Measurements from ENCODE around the gene DHODH.
"Not testable (repeated sequence)": the region's sequence is repeated elsewhere in the genome, so short reads cannot be mapped to it uniquely, and the experiment has no call there.

Gene DHODH

DNA sequence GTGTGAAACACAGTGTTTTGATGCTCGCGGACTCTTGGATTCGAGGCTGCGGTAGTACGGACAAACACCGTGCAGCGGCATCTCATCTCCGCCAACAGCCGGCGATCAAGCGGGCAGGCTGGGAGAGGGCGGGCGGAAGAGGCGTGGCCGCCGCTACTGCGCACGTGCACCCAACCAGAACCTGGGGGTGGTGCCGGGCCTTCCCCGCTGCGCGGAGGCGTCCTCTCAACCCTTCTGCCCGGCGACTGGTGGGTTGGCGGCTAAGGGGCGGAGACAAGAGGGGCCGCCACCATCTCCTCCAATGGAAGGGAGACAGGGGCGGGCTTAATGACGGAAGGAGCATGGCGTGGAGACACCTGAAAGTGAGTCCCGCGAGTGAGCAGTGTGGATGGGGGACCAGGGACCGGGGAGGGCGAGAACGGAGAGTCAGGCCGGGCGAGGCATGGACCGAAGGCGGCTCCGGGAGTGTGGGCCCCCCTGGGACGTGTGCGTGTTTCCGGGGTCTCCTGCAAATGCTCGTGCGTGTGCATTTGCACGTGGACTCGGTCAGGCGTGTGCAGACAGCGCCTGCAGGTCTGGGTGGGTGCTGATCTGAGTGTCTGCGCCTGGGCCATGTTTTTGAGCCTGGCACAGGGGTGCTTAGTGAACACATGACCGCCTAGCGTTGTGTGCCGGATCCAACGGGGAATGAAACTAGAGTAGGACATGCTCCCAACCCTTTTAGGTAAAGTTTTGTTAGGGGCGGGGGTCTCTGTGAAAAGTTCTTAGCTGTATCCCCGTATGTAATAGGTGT is at the start of gene DHODH:
TSS of gene DHODH (plus strand) at position 321 of the 793 bp plus-strand sequence. CDS start at position 342, 21 bp downstream.
- peak; percentile 53 to 98 (median 96) for DNase-seq

DNA sequence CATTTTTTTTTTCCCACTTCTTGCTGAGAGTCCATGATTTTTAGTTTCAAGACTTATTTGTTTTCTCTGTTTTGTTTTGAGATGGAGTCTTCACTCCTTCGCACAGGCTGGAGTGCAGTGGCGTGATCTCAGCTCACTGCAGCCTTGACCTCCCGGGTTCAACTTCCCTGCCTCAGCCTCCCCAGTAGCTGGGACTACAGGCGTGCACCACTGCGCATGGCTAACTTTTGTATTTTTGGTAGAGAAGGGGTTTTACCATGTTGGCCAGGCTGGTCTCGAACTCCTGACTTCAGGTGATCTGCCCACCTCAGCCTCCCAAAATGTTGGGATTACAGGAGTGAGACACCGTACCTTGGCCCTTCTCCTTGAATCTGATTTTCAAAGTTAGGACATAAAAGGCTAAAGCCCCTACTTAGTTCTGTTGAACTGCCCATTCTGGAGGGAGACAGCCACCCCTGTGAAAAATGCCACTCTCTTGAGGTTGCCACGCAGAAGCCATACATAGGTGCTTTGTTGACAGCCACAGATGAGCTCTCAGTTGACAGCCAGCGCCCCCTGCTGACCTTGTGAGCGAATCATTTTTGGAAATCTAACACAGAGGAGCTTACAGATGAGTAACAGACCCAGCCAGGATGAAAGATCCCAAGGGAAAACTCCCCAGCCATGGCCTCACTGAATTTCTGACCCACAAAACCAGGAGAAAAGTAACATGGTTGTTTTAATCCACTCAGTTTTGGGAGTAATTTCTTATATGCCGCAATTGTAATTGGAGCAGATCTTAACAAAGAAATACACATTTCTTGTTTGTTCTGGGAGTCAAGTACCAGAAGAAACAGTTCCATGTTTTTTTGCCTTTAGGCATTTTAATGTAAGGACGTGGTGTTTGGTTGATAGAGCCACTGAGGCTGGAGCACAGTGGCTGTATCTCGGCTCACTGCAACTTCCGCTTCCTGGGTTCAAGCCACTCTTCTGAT is 47.2 kb upstream of the DHODH start:
- DNase-seq, result peak in 13 of 14 donors; percentile 3 to 87 (median 72)

DNA sequence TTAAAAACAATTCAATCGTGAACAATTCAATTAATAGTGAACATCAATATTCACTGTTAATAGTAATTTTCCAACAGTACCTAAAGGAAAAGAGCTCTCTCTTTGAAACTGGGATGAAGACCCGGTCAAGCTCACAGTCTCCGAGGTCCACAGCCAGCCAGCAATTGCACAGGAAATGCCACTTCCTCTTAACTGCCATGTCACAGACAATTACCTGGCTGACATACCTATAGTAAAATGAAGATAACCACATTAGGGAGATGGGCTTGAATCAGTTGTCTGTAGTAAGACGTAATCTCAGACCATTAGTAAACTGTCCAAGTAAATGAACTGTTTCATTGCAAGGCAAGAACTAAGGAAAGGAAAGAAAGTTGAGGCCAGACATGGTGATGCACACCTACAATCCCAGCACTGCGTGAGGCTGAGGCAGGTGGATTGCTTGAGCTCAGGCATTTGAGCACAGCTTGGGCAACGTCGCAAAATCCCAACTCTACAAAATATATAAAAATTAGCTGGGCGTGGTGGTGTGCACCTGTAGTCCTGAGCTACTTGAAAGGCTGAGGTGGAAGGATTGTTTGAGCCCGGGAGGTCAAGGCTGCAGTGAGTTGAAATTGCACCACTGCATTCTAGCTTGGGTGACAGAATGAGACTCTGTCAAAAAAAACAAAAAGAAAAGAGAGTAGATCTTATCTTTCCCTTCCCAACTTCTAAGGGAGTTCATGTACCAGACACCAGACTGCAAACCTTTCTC is 45.2 kb upstream of the DHODH start:
- no peak for DNase-seq

DNA sequence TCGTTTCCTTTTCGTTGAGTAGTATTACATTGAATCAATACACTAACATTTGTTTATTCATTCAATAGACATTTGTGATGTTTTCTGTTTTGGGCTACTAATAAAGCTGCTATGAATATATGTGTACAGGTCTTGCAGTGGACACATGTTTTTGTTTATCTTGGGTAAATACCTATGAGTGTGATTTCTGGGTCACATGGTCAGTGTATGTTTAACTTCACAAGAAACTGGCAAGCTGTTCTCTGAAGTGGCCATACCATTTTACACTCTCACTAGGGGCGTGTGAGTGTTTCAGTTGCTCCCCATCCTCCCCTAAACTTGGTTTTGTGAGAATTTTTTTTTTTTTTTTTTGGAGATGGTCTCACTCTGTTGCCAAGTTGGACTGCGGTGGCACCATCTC is 43.3 kb upstream of the DHODH start:
- no peak for DNase-seq

DNA sequence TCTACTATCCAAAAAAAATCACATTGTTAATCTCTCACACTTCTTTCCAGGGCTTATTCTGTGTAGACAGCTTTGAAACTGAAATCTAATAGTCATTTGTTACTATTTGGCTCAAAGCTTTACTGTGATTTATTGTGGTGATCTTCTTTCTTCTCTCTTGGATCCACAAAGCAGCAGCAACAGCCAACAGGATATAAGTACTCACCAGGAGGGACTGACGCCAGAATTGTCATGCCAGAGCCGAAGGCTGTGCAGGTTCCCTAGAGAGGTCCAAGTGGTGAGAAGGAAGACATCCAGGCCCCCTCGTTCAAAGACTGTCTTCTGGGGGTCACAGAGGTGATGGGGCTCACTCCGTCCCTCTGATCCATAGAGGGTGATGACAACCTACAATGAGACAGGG is 41.6 kb upstream of the DHODH start:
- no peak for DNase-seq

DNA sequence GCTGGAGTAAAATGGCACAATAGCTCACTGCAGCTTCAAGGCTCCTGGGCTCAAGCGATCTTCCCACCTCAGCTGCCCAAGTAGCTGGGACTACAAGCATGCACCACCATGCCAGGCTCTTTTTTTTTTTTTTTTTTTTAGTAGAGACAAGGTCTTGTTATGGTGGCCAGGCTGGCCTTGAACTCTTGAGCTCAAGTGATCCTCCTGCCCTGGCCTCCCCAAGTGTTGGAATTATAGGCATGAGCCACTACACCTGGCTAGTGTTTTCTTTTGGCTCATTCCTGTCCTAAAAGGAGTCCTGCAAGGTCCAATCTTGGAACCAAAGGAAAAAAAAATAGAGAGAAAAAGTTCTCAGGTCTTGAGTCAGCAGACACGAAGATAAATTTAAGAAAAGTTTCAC is 39.2 kb upstream of the DHODH start:
- no peak for DNase-seq

DNA sequence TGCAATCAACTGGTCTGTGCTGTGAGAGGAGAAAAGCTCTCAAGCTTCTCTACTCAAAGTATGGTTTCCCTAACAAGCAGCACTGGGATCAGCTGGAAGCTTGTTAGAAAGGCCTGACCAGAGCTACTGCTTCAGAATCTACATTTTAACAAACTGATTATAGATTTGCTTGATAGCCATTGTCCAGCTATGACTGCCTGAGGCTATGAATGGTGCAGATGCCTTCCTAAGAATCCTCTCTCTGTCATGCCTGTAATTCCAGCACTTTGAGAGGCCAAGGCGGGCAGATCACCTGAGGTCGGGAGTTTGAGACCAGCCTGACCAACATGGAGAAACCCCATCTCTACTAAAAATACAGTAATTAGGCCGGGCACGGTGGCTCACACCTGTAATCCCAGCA is 37.0 kb upstream of the DHODH start:
- DNase-seq, result no peak

DNA sequence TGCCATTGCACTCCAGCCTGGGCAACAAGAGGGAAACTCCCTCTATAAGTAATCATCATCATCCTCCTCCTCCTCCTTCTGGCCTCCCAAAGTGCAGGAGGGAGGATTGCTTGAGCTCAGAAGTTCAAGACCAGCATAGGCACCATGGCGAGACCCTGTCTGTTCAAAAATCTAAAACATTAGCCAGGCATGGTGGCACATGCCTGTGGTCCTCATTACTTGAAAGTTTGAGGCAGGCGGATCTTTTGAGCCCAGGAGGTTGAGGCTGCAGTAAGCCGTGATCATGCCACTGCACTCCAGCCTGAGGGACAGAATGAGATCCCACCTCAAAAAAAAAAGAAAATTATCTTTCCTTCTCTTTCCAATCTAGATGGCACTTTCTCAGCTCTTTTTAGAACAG is 36.2 kb upstream of the DHODH start:
- DNase-seq, result no peak

DNA sequence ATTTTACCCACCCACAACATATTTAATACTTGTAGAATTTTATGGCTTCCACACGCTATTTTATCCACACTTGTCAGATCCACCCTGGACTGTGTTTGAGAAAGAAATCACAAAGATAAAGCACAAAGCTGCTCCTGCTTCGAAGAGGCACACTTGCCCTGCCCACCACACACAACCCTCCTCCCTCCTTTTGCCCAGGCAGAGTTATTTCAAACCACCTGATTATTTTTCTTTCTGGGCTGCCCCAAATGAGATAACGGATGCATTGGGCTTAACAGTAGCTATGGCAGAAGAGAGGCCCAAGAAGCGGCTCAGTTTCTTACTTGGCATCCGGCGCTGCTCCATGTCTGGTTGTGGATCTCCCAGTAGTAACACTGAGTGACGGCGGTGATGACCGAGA is 35.5 kb upstream of the DHODH start:
- DNase-seq, result no peak

DNA sequence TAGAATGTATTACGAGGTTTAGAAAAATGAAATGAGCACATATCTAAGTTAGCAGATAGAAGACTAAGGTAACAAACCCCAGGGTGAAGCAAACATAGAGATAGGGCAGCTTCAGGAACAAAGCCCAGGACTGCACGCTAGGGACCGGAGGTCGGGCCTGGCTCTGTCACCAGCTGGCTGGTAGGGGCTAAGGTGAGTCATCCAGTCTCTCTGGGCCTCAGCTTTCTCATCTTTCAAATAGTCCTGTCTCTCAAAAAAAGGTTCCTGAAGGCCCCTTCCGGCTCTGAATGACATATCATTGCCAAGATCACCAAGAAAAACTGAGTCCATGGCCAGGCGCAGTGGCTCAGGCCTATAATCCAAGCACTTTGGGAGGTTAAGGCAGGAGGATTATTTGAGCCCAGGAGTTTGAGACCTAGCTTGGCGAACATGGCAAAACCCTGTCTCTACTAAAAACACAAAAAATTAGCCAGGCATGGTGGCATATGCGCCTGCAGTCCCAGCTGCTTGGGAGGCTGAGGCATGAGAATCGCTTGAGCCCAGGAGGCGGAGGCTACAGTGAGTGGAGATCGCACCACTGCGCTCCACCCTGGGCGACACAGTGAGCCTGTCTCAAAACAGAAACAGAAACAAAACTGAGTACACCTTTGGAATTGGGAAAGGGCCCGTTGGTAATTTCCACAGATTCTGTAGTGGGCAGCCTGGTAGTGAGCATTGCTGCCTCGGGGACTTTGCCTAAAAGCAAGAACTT is 34.3 kb upstream of the DHODH start:
- DNase-seq, result no peak

DNA sequence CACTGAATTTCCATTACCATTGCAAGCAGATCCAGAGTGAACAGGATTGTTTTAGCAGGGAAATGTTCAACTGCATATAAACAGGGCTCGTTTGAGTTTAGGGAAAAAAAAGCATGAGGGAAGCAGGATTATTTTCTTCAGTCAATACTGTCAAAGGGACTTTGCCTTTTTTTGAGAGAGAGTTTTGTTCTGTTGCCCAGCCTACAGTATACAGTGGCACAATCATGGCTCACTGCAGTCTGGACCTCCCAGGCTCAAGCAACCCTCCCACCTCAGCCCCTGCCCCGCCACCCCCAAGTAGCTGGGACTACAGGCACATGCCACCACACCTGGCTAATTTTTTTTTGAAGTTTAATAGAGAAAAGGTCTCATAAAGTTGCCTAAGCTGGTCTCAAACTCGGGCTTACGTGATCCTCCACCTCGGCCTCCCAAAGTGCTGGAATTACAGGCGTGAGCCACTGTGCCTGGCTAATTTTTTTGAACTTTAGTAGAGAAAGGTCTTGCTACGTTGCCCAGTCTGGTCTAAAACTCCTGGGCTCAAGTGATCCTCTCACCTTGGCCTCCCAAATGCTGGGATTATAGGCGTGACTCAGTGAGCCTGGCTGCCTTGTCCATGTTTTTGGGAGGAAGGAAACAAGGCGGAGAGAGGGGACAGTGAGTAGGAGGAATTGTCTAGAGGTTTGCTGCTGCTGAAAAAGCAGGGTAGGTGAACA is 23.1 kb upstream of the DHODH start:
- DNase-seq, result no peak

DNA sequence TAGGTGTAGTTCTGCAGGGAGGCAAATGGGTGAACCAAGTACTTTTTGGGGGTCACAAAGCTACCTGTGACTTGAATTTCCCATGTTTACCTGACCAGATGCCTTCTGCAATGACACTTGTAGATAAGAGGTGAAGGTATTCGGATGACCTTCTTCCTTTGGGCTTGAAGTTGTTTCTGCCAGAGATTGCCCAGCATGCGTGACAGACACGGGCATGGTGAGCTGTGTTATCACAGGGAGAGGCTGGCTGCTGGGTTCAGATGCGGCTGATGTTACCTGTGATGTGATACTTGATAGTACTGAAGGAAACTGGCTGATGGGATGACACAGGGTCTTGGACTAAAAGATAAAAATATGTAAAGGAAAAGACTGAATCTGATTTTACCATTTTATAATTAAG is 22.4 kb upstream of the DHODH start:
- no peak for DNase-seq

DNA sequence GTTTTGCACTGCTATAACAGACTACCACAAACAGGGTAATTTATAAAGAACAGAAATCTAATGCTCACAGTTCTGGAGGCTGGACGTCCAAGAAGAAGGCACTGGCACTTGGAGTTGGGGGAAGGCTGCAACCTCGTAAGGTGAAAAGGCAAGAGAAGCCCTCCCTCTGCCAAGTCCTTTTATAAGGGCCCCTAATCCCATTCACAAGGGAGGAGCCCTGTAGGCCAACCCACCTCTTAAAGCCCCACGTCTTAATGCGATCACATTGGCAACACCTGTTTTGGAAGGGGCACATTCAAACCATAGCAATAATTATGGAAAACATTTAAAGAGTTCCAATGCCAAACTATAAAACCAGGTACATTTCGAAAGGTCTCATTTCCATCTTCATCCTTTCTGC is 13.5 kb upstream of the DHODH start:
- no peak for DNase-seq

DNA sequence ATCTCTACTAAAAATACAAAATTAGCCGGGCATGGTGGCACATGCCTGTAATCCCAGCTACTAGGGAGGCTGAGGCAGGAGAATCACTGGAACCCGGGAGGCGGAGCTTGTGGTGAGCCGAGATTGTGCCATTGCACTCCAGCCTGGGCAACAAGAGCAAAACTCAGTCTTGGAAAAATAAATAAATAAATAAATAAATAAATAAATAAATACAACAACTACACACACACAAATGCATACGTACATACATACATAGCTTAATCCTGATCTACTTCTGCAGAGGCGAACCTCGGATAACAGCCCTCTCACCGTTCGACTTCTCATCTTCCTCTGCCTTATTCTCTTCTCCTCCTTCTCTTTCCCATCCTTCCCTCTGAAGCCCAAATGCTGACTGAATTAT is 11.0 kb upstream of the DHODH start:
- not testable (repeated sequence) for DNase-seq

DNA sequence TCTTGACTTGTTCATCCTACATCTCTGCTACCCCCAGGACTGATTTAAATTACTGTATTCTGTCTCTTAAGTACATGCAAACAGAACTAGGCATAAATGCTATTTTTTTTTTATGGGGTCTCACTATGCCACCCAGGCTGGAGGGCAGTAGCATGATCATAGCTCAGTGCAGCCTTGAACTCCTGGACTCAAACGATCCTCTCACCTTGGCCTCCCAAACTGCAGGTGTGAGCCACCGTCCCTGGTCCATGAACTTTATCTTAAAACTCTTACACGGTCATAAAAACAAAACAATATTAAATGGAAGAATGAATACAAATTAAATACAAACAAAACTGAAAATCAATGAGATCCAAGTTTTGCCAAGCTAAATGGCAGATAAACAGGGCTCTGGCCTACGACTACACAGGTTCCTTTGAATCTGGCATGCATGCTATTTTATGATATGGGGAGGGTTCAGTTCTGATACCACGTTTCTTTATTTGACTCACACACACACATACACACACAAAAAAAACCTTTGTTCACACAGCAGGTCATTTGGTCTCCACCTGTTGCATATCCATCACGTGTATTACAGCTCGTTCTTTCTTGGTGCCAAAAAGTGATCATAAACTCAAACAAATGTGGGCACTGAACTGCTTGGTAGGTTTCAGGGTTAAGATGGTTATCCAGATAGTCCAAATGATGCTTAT is 7.2 kb upstream of the DHODH start:
- DNase-seq, result no peak

DNA sequence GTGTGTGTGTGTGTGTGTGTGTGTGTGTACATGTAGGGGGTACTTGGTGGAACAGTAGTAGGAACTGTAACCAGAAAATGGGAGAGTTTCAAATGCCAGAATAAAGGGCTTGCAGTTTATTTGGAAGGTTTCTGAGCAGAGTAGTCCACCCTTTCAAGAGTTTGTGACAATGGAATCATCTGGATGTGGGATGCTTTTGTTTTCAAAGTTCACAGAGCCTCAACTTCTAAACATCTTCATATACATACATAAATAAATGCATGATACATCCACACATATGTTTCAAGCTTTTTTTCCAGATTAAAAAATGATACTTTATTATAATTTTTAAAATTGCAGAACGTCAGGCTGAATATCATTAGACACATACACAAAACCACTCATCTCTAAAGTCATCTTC is 5.9 kb upstream of the DHODH start:
- no peak for DNase-seq

DNA sequence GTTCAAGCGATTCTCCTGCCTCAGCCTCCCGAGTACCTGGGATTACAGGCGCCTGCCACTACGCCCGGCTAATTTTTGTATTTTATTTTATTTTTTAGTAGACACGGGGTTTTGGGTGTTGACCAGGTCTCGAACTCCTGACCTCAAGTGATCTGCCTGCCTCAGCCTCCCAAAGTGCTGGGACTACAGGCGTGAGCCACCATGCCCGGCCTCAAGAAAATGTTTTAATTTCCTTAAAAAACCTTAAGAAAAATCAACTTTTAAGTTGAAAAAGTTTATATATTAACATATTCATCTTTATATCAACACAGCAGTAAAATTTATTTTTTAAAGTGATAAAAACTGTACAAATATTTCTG is 500 bp upstream of the DHODH start:
- DNase-seq, result not testable (repeated sequence)

DNA sequence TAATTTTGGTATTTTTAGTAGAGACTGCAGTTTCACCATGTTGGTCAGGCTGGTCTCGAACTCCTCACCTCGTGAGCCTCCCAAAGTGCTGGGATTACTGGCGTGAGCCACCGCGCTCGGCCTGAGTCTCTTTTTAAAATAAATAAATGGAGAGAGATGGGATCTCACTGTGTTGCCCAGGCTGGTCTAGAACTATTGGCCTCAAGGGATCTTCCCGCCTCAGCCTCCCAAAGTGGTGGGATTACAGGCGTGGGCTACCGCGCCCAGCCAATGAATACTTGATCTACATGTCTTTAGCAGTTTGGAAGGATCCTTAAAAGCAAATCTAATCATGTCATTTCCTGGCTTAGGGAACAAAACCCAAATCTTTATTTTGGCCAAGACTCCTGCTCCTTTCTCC is 1.2 kb downstream of the DHODH start:
- no peak for DNase-seq

DNA sequence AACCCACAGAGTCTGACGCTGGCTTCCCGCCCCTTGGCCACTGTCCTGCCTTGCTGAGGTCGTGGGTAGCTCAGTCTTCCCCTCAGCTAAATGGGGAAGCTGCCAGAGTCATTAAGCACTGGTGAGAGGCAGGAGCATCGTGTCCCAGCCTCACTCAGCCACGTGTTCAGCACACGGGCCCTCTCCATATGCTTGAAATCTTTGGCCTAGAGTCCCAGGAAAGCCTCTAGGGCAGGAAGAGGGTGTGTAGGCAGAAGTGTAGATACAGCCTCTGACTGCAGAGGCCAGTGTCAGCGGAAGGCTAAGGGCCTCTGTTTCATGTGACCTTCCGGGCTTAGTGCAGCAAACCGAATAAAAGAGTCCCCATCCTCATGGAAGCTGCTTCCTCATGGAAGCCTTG is 4.1 kb downstream of the DHODH start:
- no peak for DNase-seq

DNA sequence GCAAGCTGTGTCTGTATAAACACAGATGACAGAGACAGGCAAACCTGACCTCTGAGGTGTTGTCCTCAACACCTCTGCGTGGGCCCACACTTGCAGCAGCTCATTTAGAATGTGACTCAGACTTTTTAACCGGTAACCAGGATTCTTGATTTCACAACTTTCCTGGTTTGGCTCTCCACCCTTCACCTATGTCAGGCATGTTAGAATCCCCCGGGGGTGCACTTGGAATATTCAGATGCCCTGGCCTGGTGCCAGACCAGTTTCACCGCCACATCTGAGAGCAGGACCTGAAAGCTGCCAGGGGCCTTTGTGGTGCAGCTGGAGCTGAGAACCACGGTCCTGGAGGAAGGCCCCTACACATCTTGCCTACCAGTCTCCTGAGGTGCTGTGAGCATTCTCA is 4.8 kb downstream of the DHODH start:
- no peak for DNase-seq
